ENCODE data around the gene CYP27A1.

DNA sequence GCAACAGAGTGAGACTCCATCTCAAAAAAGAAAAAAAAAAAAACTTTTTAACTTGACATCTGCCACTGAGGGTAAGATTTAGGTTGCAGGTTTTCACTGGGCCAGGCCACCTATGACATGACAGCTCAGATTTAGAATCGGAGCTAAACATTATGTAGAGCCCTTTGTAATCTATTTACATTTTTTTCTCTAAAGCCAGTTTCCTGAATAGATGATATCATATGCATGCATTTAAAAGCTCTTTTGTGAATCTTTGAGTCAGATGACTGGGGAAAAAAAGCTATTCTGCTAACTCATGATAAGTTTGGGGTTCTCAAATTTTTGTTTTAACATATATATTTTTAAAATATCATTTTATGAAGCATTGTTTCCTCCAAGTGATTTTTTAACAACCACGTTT, 28.3 kb downstream of the CYP27A1 start:
- TF ChIP-seq CTCF (IDR thresholded peaks at IDR 0.05) (no peak), POLR2A (IDR thresholded peaks at IDR 0.05) (no peak)
